Renal cortex interstitium (tissue), 11 donors: ENCODE measurements around the gene DHRSX. TPM values are rescaled to one million over a fixed set of nuclear protein-coding genes. Genes with fewer than 3 reads are reported as not detected.
"Not testable (repeated sequence)": the region's sequence is repeated elsewhere in the genome, so short reads cannot be mapped to it uniquely, and the experiment has no call there.

Experiments used
- DNase-seq, 11 donors: peaks; one replicate each; pipeline ENCODE4 v3.0.0-alpha.2; 2013; ENCODE audit warnings: low read depth in 9 of 11, low spot score in 4 of 11; ENCODE audit errors: extremely low read depth in 1 of 11
- polyA plus RNA-seq, 3 donors: library from polyadenylated mRNA; unstranded; fragments of 120-200 nt; gene quantifications; one replicate each; pipeline ENCODE4 v1.2.1, GENCODE V29; 2013; ENCODE audit not compliant: insufficient read length in 3 of 3

DHRSX gene
- polyA plus RNA-seq, 3 donors: 30.6 to 31.7 (median 31.2) TPM

DNA sequence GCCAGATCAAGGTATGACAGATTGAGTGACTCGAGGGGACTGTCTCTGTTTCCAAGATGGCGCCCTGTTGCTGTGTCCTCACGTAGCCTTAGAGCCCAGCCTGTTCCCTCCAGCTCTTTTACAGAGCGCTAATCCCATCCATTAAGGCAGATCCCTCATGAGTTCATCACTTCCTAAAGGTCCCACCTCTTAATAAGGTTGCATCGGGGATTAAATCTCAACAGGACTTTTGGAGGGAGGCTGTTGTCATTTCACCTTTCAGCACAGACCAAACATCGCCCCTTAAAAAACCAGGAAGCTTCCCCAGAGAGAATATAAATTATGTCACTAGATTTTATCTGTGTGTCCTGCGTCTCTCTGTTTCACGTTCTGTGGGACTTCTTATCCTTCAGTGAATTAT lies 32.6 kb upstream of the DHRSX start:
- DNase-seq: no peak

DNA sequence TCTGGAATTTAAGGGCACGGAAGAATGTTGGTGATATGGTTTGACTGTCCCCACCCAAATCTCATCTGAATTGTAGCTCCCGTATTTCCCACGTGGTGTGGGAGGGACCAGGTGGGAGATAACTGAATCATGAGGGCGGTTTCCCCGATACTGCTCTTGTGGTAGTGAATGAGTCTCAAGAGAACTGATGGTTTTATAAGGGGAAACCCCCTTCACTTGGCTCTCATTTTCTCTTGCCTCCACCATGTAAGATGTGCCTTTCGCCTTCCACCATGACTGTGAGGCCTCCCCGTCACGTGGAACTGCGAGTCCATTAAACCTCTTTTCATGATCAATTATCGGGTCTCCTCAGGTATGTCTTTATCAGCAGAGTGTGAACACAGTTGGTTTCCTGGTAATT lies 25.6 kb upstream of the DHRSX start:
- no peak for DNase-seq

DNA sequence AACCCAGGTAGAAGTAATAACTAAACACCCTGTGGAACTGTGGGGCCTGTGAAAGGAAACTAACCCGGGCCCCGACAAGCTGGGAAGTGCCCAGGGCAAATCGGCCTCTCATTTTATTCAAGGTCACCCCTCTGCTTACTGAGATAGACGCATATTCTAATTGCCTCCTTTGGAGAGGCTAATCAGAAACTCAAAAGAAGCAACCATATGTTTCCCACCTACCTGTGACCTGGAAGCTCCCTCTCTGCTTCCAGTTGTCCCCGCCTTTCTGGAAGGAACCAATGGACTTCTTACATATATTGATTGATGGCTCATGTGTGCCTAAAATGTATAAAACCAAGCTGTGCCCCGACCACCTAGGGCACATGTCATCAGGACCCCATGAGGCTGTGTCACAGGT lies 23.1 kb upstream of the DHRSX start:
- DNase-seq: no peak

DNA sequence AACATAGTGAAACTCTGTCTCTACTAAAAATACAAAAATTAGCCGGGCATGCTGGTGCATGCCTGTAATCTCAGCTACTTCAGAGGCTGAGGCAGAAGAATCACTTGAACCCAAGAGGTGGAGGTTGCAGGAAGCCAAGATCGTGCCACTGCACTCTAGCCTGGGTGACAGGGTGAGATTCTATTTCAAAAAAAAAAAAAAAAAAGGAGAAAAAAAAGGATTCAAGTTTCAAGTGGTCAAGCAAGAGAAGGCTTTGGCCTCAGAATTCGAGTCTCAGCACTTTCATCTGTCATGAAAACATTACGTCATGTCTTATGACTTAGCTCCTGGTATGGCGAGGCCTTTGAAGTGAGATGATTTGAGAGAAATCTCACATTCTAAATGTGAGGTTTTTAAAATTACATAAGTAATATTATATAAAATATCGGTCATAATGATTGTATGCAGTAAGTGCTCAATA lies 21.2 kb upstream of the DHRSX start:
- DNase-seq: no peak

DNA sequence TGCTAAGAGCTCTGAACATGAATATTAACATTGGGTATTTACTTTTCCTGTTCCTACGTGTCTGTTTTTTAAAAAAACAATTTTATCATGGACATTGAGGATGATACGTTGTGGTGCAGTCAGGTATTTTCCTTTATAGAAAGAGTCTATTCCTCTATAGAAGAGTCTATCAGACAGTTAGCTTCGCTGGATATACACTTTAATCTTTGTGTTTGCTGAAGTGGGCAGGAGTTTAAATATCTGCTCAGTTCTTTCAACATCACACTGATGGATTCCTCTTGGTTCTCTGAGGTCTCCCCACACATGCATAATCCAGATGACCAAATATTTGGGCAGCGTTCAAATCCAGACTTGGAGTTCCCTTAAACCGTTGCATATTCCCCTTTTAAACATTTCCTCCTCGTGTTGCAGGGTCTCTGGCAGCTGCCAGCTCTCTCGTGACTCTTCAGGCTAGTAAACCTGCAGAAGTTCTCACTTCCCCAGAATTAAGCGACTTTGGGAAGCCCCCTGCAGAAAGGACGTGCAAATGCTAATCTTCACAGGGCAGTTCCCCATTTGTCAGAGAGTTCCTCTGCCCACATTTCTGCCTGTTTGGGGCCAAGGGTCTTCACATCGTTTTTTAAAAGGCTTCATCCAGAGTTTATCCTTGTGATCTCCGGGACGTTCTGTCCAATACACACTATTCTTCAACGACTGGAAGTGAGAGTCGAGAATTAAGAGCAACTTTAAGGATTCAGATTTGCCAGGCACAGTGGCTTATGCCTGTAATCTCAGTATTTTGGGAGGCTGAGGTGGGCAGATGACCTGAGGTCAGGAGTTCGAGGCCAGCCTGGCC lies 20.5 kb upstream of the DHRSX start:
- no peak for DNase-seq

DNA sequence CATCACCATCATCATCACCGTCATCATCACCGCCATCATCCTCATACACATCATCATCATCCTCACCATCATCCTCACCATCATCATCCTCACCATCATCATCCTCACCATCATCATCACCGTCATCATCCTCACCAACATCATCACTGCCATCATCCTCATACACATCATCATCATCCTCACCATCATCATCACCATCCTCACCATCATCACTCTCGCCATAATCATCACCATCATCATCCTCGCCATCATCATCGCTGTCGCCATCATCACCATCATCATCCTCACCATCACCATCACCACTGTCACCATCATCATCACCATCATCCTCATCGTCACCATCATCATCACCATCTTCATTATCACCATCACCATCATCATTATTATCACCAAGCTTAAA lies 19.8 kb upstream of the DHRSX start:
- DNase-seq: no peak

DNA sequence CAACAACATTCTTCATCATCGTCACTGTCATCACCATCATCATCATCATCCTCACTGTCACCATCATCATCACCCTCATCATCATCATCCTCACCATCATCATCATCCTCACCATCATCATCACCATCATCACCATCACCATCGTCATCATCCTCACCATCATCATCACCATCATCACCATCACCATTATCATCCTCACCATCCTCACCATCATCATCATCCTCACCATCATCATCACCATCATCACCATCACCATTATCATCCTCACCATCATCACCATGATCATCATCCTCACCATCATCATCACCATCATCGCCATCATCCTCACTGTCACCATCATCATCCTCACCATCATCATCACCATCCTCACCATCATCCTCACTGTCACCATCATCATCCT lies 18.9 kb upstream of the DHRSX start:
- not testable (repeated sequence) for DNase-seq

DNA sequence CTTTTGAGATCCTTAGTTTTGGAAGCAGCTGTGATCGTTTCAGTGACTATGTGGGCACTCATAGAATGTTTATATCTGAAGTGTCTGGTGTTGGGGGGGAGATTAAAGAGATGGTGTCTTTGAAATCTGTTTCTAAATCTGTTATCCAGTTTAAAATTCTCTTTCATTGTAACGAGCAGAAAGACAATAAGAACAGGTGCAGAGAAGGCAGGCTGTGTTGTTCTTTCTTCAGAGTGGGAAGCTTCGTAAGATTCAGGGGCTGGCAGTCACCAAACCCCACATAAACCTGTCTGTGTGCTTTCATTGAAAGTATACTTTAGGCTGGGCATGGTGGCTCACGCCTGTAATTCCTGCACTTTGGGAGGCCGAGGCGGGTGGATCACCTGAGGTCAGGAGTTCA lies 16.3 kb upstream of the DHRSX start:
- DNase-seq: no peak

DNA sequence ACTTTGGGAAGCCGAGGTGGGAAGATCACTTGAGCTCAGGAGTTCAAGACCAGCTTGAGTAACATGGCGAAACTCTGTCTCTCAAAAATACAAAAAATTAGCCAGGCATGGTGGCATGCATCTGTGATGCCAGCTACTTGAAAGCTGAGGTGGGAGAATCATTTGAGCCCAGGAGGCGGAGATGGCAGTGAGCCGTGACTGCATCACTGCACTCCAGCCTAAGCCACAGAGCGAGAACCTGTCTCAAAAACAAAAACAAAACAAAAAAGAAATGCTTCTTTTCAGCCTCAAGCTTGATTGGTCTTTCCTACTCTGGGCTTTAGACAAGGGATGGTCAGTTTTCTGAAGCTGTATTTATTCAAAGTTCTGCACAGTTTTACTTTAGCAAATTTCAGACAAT lies 15.8 kb upstream of the DHRSX start:
- peak in 1 of 11 donors; percentile 17 for DNase-seq

DNA sequence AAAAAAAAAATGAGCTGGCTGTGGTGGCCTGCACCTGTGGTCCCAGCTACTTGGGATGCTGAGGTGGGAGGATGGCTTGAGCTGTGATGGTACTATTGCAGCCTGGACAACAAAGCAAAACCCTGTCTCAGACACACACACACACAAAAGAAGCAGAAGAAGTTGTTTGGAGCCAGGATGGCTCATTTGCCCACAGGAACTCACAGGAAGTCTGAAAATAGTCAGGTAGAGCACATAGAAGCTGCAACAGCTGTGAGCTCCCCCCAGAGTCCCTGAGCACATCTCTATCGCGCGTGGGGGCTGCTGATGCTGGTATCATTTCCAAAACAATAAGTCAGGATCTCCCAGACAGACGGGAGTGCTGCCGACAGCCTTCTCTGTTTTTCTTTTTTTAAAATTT lies 13.4 kb upstream of the DHRSX start:
- DNase-seq: no peak

DNA sequence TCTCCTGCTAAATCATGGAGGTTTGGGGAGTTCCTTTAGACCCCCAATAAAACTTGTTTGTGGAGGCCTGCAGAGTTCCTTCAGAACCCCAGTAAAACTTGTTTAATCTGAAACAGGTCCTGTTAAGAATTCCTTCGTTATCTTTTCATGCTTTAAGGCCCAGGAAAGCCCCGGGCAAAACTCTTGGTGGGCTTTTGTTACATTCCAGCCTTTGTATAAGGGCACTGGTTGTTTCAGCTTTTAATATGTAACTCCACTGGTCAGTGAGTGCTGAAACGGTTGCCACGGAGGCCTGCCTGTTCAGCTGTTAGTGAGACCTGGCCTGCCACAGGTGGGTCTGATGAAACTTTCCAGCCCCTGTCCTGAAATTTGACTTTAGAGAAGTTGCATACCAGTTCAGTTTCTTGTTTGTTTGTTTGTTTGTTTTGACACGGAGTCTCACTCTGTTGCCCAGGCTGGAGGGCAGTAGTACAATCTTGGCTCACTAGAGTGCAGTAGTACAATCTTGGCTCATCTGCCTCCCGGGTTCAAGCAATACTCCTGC lies 12.4 kb upstream of the DHRSX start:
- DNase-seq: peak in 2 of 11 donors; percentile 28 to 29

DNA sequence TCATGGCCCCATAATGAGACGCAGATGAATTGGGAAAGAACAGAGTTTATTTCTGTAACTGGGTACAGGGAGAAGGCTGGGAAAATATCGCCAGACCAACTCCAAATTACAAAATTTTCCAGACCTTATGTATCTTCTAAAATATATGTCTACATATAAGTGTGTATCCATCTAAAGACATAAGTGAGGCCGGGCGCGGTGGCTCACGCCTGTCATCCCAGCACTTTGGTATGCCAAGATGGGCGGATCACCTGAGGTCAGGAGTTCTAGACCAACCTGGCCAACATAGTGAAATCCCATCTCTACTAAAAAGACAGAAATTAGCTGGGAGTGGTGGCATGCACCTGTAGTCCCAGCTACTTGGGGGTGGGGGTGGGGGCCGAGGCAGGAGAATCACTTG lies 11.7 kb upstream of the DHRSX start:
- no peak for DNase-seq

DNA sequence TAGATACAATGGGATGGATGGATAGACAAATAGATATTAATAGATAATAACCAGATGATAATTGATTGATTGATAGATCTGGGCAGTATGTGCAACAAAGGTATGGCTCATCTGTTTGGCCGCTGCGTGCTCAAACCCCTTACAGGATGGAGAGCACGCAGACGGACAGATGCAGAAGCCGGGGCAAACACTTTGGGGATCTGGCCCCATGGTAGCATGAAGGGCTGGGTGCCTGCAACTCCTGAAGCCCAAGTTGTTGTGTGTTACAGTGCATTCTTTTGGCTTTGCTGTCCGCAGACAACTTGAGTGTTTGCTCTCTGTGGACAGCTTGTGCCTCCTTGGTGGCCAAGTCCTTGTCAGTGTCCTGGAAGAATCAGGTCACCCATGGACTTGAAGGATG lies 10.6 kb upstream of the DHRSX start:
- no peak for DNase-seq

DNA sequence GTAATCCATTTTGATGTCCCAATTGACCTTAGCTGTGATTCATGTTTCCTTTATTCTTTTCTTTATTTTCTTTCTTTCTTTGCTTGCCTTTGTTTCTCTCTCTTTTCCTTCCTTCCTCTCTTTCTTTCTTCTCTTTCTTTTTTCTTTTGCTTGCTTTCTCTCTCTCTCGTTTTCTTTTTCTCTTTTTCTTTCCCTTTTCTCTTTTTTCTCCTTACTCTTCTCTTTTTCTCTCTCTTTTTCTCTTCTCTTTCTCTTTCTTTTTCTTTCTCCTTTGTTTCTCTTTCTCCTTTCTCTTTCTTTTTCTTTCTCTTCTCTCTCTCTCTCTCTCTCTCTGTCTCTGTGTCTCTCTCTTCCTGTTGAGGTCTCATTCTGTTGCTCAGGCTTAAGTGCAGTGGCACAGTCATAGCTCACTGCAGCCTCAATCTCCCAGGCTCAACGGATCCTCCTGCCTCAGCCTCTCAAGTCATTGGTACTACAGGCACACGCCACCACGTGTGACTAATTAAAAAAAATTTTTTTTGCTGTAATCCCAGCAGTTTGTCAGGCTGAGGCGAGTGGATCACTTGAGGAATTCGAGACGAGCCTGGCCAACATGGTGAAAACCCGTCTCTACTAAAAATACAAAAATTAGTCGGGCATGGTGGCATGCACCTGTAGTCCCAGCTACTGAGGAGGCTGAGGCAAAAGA lies 8.0 kb upstream of the DHRSX start:
- DNase-seq: no peak

DNA sequence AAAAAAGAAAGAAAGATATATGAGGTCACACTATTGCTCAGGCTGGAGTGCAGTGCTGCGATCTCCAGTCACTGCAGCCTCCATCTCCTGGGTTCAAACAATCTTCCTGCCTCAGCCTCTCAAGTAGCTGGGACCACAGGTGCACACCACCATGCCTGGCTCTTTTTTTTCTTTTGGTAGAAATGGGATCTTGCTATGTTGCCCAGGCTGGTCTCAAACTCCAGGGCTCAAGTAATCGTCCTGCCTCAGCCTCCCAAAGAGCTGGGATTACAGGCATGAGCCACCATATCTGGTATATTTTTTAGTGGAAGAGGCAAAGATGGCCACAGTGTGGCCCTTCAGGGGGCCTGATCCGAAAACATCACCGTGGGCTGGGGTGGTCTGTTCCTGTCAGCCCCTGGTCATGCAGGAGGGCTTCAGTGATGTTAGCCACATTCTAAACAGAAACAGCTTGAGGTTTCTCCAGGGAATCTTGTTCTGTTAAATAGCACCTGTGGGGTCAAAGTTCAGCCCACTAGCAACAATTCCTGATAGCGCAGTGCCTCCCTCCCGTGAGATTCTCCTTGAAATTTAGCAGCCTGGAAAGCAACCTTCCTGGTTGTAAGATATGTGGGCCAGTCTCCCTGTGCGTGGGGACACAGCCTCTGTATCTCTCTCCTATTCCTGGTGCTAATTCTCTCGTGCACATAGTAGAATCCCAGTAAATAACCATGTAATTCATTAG lies 7.3 kb upstream of the DHRSX start:
- no peak for DNase-seq

DNA sequence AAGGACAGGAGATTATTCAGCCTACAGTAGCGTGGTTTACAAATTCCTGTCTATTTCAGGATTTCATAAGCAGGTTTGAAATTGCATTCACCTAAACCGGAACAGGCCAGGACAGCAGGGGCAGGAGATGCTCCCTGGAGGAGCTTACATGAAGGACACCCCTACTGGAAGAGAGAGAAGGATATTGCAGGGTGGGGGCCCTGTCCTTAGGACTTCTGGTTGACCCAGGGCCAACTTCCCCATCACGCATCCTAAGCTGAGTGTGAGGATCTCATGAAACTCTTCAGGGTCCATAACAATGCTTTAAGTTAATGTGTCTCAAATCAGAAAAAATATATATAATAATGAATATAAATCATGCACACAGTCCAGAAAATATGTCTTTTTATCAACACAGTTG lies 6.4 kb upstream of the DHRSX start:
- DNase-seq: no peak

DNA sequence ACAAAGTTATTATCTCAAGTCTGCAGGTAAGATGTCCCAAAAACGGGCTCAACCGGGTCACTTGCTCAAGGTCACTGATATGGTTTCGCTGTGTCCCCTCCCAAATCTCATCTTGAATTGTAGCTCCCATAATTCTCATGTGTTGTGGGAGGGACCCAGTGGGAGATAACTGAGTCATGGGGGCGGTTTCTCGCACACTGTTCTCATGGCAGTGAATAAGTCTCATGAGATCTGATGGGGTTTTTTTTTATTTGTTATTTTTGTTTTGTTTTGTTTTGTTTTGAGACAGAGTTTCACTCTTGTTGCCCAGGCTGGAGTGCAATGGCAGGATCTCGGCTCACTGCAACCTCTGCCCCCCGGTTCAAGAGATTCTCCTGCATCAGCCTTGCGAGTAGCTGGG lies 4.6 kb upstream of the DHRSX start:
- DNase-seq: not testable (repeated sequence)

DNA sequence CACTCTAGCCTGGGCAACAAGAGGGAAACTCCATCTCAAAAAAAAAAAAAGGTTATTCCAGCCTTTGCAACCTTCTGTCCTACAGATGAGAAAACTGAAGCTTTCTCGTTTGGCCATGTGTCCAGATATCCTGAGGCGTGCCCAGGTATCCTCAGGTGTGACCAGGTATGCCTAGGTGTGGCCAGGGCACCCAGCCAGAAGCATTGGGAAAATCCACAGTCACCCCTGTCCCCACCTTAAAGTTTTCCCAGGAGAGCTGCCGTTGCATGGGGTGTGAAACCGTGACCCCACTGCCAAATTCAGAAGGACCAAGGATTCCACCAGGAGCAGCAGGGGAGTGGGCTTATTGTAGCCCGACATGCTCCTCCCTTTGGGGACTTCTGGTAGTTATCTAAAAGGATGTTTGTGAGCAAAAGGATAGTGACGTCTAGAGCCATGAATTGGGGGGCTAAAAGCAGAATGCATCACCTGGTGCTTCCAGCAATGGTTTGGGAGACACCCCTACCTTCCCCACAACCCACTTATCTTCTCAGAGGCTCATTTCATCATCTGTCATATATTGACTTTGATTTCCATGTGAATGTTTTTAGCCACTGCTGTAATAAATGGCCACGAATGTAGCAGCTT lies 4.0 kb upstream of the DHRSX start:
- DNase-seq: no peak
